HCT116 (cell line): ENCODE data around the gene SEC31A. TPM values are rescaled to one million over a fixed set of nuclear protein-coding genes. Genes with fewer than 3 reads are reported as not detected.

ENCODE experiments used
- ATAC-seq: fragments of 200-7000 bp; cut with Tn5 transposase; 2 replicates; pipeline ENCODE4 v1.9.1; 2020; ENCODE audit warnings: mild to moderate bottlenecking, moderate library complexity
- BruUV-seq: library from RNA; stranded (reverse); fragments of 400-500 nt; replicated peaks from 2 replicates; lab custom pipeline; 2021; lab: Mats Ljungman, UMichigan
- CTCF ChIA-PET: fragments of 300-600 bp; sonication (Branson Sonifier 250); formaldehyde crosslinking; loops from one replicate; lab custom pipeline; 2021; ENCODE audit warnings: antibody characterized with exemption; lab: Charles Lee
- POLR2A ChIA-PET: fragments of 300-600, 350-600 bp; sonication (Branson Sonifier 250); formaldehyde crosslinking; loops from one replicate; lab custom pipeline; 2021; ENCODE audit warnings: antibody characterized with exemption; lab: Charles Lee
- RAD21 ChIA-PET, 2 experiments: fragments of 300-600 bp; sonication (Branson Sonifier 250); formaldehyde crosslinking; loops; one replicate each; lab custom pipeline; 2023; ENCODE audit warnings: low total read pairs in 2 of 2; ENCODE audit not compliant: uncharacterized antibody in 2 of 2, unreplicated experiment in 2 of 2, low non-redundant PET in 1 of 2; lab: Charles Lee
- DNase-seq: peaks from one replicate; pipeline ENCODE4 v3.0.0-alpha.2; 2010; ENCODE audit warnings: low read depth, low spot score
- H2AFZ ChIP-seq: fragments of 200-600 bp; shearing (Covaris generic), sonication (generic); 2 replicates; pipeline ENCODE4 v1.6.1; 2017; ENCODE audit warnings: low read depth, mixed run types, mixed read lengths, antibody characterized with exemption, low read length; ENCODE audit not compliant: poor library complexity, severe bottlenecking
- H3K27ac ChIP-seq: 2 replicates; pipeline ENCODE4 v1.5.1; 2012; ENCODE audit warnings: low read depth, low read length
- H3K27me3 ChIP-seq: fragments of 200-600 bp; sonication (generic); 2 replicates; pipeline ENCODE4 v1.6.1; 2016; ENCODE audit warnings: mixed run types, low read length, mixed read lengths; ENCODE audit not compliant: insufficient read depth
- H3K36me3 ChIP-seq, 2 experiments: fragments of 200-500 bp in 1 of 2; fragments of 200-600 bp in 1 of 2; sonication (Bioruptor generic) in 1 of 2; sonication (generic) in 1 of 2; 2 replicates each; pipeline versions ENCODE4 v1.5.1 to v1.6.1; 2014 to 2016; ENCODE audit warnings: low read length in 2 of 2, inconsistent platforms in 1 of 2, mixed read lengths in 1 of 2, mixed run types in 1 of 2; ENCODE audit not compliant: insufficient read depth in 2 of 2, control insufficient read depth in 1 of 2
- H3K4me1 ChIP-seq, 2 experiments: fragments of 200-600 bp in 1 of 2; sonication (generic) in 1 of 2; 2 replicates each; pipeline versions ENCODE4 v1.5.1 to v1.6.1; 2012 to 2017; ENCODE audit warnings: low read length in 2 of 2, inconsistent platforms in 1 of 2, mild to moderate bottlenecking in 1 of 2, mixed read lengths in 1 of 2, mixed run types in 1 of 2, moderate library complexity in 1 of 2; ENCODE audit not compliant: insufficient read depth in 2 of 2, control insufficient read depth in 1 of 2
- H3K4me2 ChIP-seq: fragments of 200-600 bp; sonication (generic); 2 replicates; pipeline ENCODE4 v1.6.1; 2017; ENCODE audit warnings: mixed run types, low read length, mixed read lengths
- H3K4me3 ChIP-seq, 2 experiments: fragments of 200-600 bp in 1 of 2; sonication (generic) in 1 of 2; replicated peaks in 1 of 2; 2 replicates each; pipeline ENCODE4 v1.5.1; 2011 to 2016; ENCODE audit warnings: low read length in 2 of 2, control low read depth in 1 of 2, low read depth in 1 of 2, mild to moderate bottlenecking in 1 of 2, mixed read lengths in 1 of 2, mixed run types in 1 of 2
- H3K79me2 ChIP-seq: fragments of 200-600 bp; sonication (generic); 2 replicates; pipeline ENCODE4 v1.6.1; 2017; ENCODE audit warnings: mild to moderate bottlenecking, mixed run types, low read length, moderate library complexity, mixed read lengths; ENCODE audit not compliant: insufficient read depth
- H3K9ac ChIP-seq: fragments of 200-600 bp; sonication (generic); 2 replicates; pipeline ENCODE4 v1.6.1; 2016; ENCODE audit warnings: low read length, mixed read lengths
- H3K9me2 ChIP-seq: fragments of 200-600 bp; sonication (generic), shearing (Covaris generic); 2 replicates; pipeline ENCODE4 v1.6.1; 2017; ENCODE audit warnings: mixed run types, mild to moderate bottlenecking, moderate library complexity; ENCODE audit not compliant: insufficient read depth
- H3K9me3 ChIP-seq, 2 experiments: fragments of 200-500 bp in 1 of 2; fragments of 200-600 bp in 1 of 2; sonication (Bioruptor generic) in 1 of 2; sonication (generic) in 1 of 2; 2 replicates each; pipeline ENCODE4 v1.6.1; 2014 to 2017; ENCODE audit warnings: low read length in 2 of 2, mixed read lengths in 2 of 2, inconsistent platforms in 1 of 2, low read depth in 1 of 2, mild to moderate bottlenecking in 1 of 2, mixed run types in 1 of 2, moderate library complexity in 1 of 2; ENCODE audit not compliant: control insufficient read depth in 1 of 2, insufficient read depth in 1 of 2
- H4K20me1 ChIP-seq: fragments of 200-600 bp; sonication (generic), shearing (Covaris generic); 2 replicates; pipeline ENCODE4 v1.6.1; 2017; ENCODE audit warnings: mixed run types, mild to moderate bottlenecking, moderate library complexity; ENCODE audit not compliant: insufficient read depth
- CBX3 ChIP-seq: IDR thresholded peaks from 2 replicates; pipeline ENCODE4 v1.6.1; 2012; ENCODE audit warnings: low read depth
- CEBPB ChIP-seq: IDR thresholded peaks from 2 replicates; pipeline ENCODE4 v1.6.1; 2012; ENCODE audit warnings: low read depth
- EZH2 ChIP-seq: fragments of 200-600 bp; sonication (generic); IDR thresholded peaks from 2 replicates; pipeline ENCODE4 v1.6.1; 2017; ENCODE audit warnings: antibody characterized with exemption, mixed run types
- EZH2phosphoT487 ChIP-seq: fragments of 200-600 bp; IDR thresholded peaks from 2 replicates; pipeline ENCODE4 v1.6.1; 2018; ENCODE audit warnings: antibody characterized with exemption, borderline replicate concordance
- JUND ChIP-seq: IDR thresholded peaks from 2 replicates; pipeline ENCODE4 v1.6.1; 2012
- POLR2AphosphoS5 ChIP-seq: IDR thresholded peaks from 2 replicates; pipeline ENCODE4 v1.6.1; 2011; ENCODE audit warnings: mild to moderate bottlenecking, low read depth, low read length, moderate library complexity
- RAD21 ChIP-seq: IDR thresholded peaks from 2 replicates; pipeline ENCODE4 v1.6.1; 2012; ENCODE audit warnings: low read depth, mild to moderate bottlenecking
- REST ChIP-seq: IDR thresholded peaks from 2 replicates; pipeline ENCODE4 v1.6.1; 2012; ENCODE audit warnings: low read depth
- SRF ChIP-seq: IDR thresholded peaks from 2 replicates; pipeline ENCODE4 v1.6.1; 2012; ENCODE audit warnings: low read depth
- TCF7L2 ChIP-seq: IDR thresholded peaks from 2 replicates; pipeline ENCODE4 v1.7.0; 2011; ENCODE audit warnings: borderline replicate concordance, inconsistent platforms; ENCODE audit not compliant: insufficient read depth, insufficient read length; ENCODE audit errors: extremely low read depth
- YY1 ChIP-seq: IDR thresholded peaks from 2 replicates; pipeline ENCODE4 v1.6.1; 2011; ENCODE audit warnings: low read length, low read depth, moderate library complexity, mild to moderate bottlenecking; ENCODE audit not compliant: insufficient replicate concordance; ENCODE audit errors: extremely low read depth
- ZBTB33 ChIP-seq: IDR thresholded peaks from 2 replicates; pipeline ENCODE4 v1.6.1; 2011; ENCODE audit warnings: mild to moderate bottlenecking, low read length, moderate library complexity; ENCODE audit not compliant: insufficient replicate concordance; ENCODE audit errors: extremely low read depth
- ZNF274 ChIP-seq: fragments of 200-500 bp; sonication (Bioruptor generic); IDR thresholded peaks from 2 replicates; pipeline ENCODE4 v1.6.1; 2014; ENCODE audit warnings: mild to moderate bottlenecking, low read depth, low read length, inconsistent platforms
- intact Hi-C: fragments of 100-400 bp; cut with micrococcal nuclease; formaldehyde crosslinking; loops from 2 replicates; pipeline ENCODE4 v1.10.0; 2022
- total RNA-seq: library from RNA; stranded (reverse); gene quantifications from one replicate; pipeline ENCODE4 v1.2.1, GENCODE V29; 2021; ENCODE audit not compliant: unreplicated experiment

SEC31A gene
- total RNA-seq, 1 experiment from 2014 or later = 78.5 TPM

GRCh38 chr4:82868572-82868971, 22.4 kb downstream of the SEC31A start (continued):
- TF ChIP-seq REST (no peak), ZNF274 (no peak), CEBPB (no peak), SRF (no peak), YY1 (no peak), EZH2 (no peak), EZH2phosphoT487 (no peak), POLR2AphosphoS5 (no peak)

- peaks cover 8% of the 10 kb centered on the region for H3K79me2 ChIP-seq
- ChIA-PET CTCF (no interaction called here), POLR2A (no interaction called here), RAD21 (no interaction called here)
- no peak for ATAC-seq
- no peak for TF ChIP-seq CBX3
- no peak for TF ChIP-seq EZH2phosphoT487
- no peak for TF ChIP-seq REST
- TF ChIP-seq JUND = no peak
- no peak for TF ChIP-seq ZBTB33
- no peak for TF ChIP-seq POLR2AphosphoS5
- no peak for TF ChIP-seq RAD21
- no peak for TF ChIP-seq CEBPB
- no peak for TF ChIP-seq TCF7L2
- no peaks in the 10 kb centered on the region for H4K20me1 ChIP-seq
- peaks cover 48 to 54% of the 10 kb centered on the region in 2 experiments for H3K36me3 ChIP-seq
- no peaks in the 10 kb centered on the region for H3K9me2 ChIP-seq
- no peak overlapping the region for H3K4me3 ChIP-seq
- H3K4me2 ChIP-seq = peak overlapping the region; percentile 52; the same call in 1 of the 2 replicates
- no peak for DNase-seq
- intact Hi-C loops = no loop called here
- H3K27me3 ChIP-seq = no peaks in the 10 kb centered on the region
- H2AFZ ChIP-seq = no peak overlapping the region
- no TSS peak for BruUV-seq
- no peak overlapping the region for H3K27ac ChIP-seq
- H3K9me3 ChIP-seq = no peaks in the 10 kb centered on the region
- no peak overlapping the region for H3K9ac ChIP-seq
- peaks cover 5 to 16% of the 10 kb centered on the region in 2 experiments for H3K4me1 ChIP-seq
Measured at GRCh38 chr4:82866706-82867385, 24.1 kb downstream of the SEC31A start.
